Measurements from ENCODE around the gene SLIT3.

Gene SLIT3

GRCh38 chr5:168779333-168779732 lies 521.6 kb downstream of the SLIT3 start:
- no peak for TF ChIP-seq EZH2 (IDR thresholded peaks at IDR 0.05)
- no peak for TF ChIP-seq FOXP2 (optimal IDR thresholded peaks at IDR 0.05; ENCODE audit: control extremely low read depth, extremely low read length, insufficient read depth)
- TF ChIP-seq POLR2AphosphoS5 (IDR thresholded peaks at IDR 0.05; ENCODE audit: borderline replicate concordance, low read depth, low read length), result no peak
- Histone ChIP-seq H3K36me3 (ENCODE audit: insufficient read depth, low read length) (no peaks in the 10 kb centered on the region), H3K9ac (ENCODE audit: insufficient read length) (no peak overlapping the region), H3K27ac (no peak overlapping the region), H3K9me3 (ENCODE audit: low read depth, low read length) (no peaks in the 10 kb centered on the region), H3K4me3 (no peak overlapping the region)
- no peak for DNase-seq (ENCODE audit: low read depth, low spot score)

- no peak overlapping the region for H3K9ac ChIP-seq (ENCODE audit: insufficient read length)
- no peaks in the 10 kb centered on the region for H3K36me3 ChIP-seq (ENCODE audit: insufficient read depth, low read length)
- DNase-seq (ENCODE audit: low read depth, low spot score), result no peak
- H3K27ac ChIP-seq, result no peak overlapping the region
- TF ChIP-seq EZH2 (IDR thresholded peaks at IDR 0.05) (no peak), POLR2AphosphoS5 (IDR thresholded peaks at IDR 0.05; ENCODE audit: borderline replicate concordance, low read depth, low read length) (no peak), FOXP2 (optimal IDR thresholded peaks at IDR 0.05; ENCODE audit: control extremely low read depth, extremely low read length, insufficient read depth) (no peak)
- H3K9me3 ChIP-seq (ENCODE audit: low read depth, low read length), result no peaks in the 10 kb centered on the region
- H3K4me3 ChIP-seq, result no peak overlapping the region
These were observed 522.4 kb downstream of the SLIT3 start for GRCh38 chr5:168778536-168778935.

GRCh38 chr5:168777651-168778050 lies 523.3 kb downstream of the SLIT3 start:
- DNase-seq (ENCODE audit: low read depth, low spot score), result no peak
- no peak overlapping the region for H3K9ac ChIP-seq (ENCODE audit: insufficient read length)
- no peak overlapping the region for H3K27ac ChIP-seq
- H3K9me3 ChIP-seq (ENCODE audit: low read depth, low read length), result no peaks in the 10 kb centered on the region
- TF ChIP-seq EZH2 (IDR thresholded peaks at IDR 0.05), result no peak
- no peak for TF ChIP-seq POLR2AphosphoS5 (IDR thresholded peaks at IDR 0.05; ENCODE audit: borderline replicate concordance, low read depth, low read length)
- TF ChIP-seq FOXP2 (optimal IDR thresholded peaks at IDR 0.05; ENCODE audit: control extremely low read depth, extremely low read length, insufficient read depth), result no peak
- H3K4me3 ChIP-seq, result no peak overlapping the region
- no peaks in the 10 kb centered on the region for H3K36me3 ChIP-seq (ENCODE audit: insufficient read depth, low read length)

GRCh38 chr5:168776070-168776469 lies 524.9 kb downstream of the SLIT3 start:
- no peak for DNase-seq (ENCODE audit: low read depth, low spot score)
- no peak for TF ChIP-seq FOXP2 (optimal IDR thresholded peaks at IDR 0.05; ENCODE audit: control extremely low read depth, extremely low read length, insufficient read depth)
- no peak for TF ChIP-seq POLR2AphosphoS5 (IDR thresholded peaks at IDR 0.05; ENCODE audit: borderline replicate concordance, low read depth, low read length)
- no peak for TF ChIP-seq EZH2 (IDR thresholded peaks at IDR 0.05)
- Histone ChIP-seq H3K9me3 (ENCODE audit: low read depth, low read length) (no peaks in the 10 kb centered on the region), H3K4me3 (no peak overlapping the region), H3K27ac (no peak overlapping the region), H3K36me3 (ENCODE audit: insufficient read depth, low read length) (no peaks in the 10 kb centered on the region), H3K9ac (ENCODE audit: insufficient read length) (no peak overlapping the region)

GRCh38 chr5:168773226-168773625 lies 527.7 kb downstream of the SLIT3 start:
- TF ChIP-seq EZH2 (IDR thresholded peaks at IDR 0.05), result no peak
- no peak for TF ChIP-seq FOXP2 (optimal IDR thresholded peaks at IDR 0.05; ENCODE audit: control extremely low read depth, extremely low read length, insufficient read depth)
- TF ChIP-seq POLR2AphosphoS5 (IDR thresholded peaks at IDR 0.05; ENCODE audit: borderline replicate concordance, low read depth, low read length), result no peak
- Histone ChIP-seq H3K9me3 (ENCODE audit: low read depth, low read length) (no peaks in the 10 kb centered on the region), H3K36me3 (ENCODE audit: insufficient read depth, low read length) (no peaks in the 10 kb centered on the region), H3K9ac (ENCODE audit: insufficient read length) (no peak overlapping the region), H3K4me3 (no peak overlapping the region), H3K27ac (no peak overlapping the region)
- no peak for DNase-seq (ENCODE audit: low read depth, low spot score)

- H3K9ac ChIP-seq (ENCODE audit: insufficient read length), result no peak overlapping the region
- DNase-seq (ENCODE audit: low read depth, low spot score), result no peak
- no peaks in the 10 kb centered on the region for H3K36me3 ChIP-seq (ENCODE audit: insufficient read depth, low read length)
- no peak overlapping the region for H3K4me3 ChIP-seq
- TF ChIP-seq POLR2AphosphoS5 (IDR thresholded peaks at IDR 0.05; ENCODE audit: borderline replicate concordance, low read depth, low read length), result no peak
- TF ChIP-seq EZH2 (IDR thresholded peaks at IDR 0.05), result no peak
- no peaks in the 10 kb centered on the region for H3K9me3 ChIP-seq (ENCODE audit: low read depth, low read length)
- H3K27ac ChIP-seq, result no peak overlapping the region
These were observed 528.5 kb downstream of the SLIT3 start for GRCh38 chr5:168772316-168772961.

- H3K4me3 ChIP-seq, result no peak overlapping the region
- no peak for TF ChIP-seq POLR2AphosphoS5 (IDR thresholded peaks at IDR 0.05; ENCODE audit: borderline replicate concordance, low read depth, low read length)
- no peak for TF ChIP-seq FOXP2 (optimal IDR thresholded peaks at IDR 0.05; ENCODE audit: control extremely low read depth, extremely low read length, insufficient read depth)
- TF ChIP-seq EZH2 (IDR thresholded peaks at IDR 0.05), result no peak
- H3K36me3 ChIP-seq (ENCODE audit: insufficient read depth, low read length), result no peaks in the 10 kb centered on the region
- no peaks in the 10 kb centered on the region for H3K9me3 ChIP-seq (ENCODE audit: low read depth, low read length)
- no peak overlapping the region for H3K9ac ChIP-seq (ENCODE audit: insufficient read length)
- no peak overlapping the region for H3K27ac ChIP-seq
- no peak for DNase-seq (ENCODE audit: low read depth, low spot score)
These were observed 529.3 kb downstream of the SLIT3 start for GRCh38 chr5:168771678-168772077.

GRCh38 chr5:168770996-168771395 lies 529.9 kb downstream of the SLIT3 start:
- H3K36me3 ChIP-seq (ENCODE audit: insufficient read depth, low read length), result no peaks in the 10 kb centered on the region

GRCh38 chr5:168770036-168770498 lies 530.9 kb downstream of the SLIT3 start:
- no peak overlapping the region for H3K9ac ChIP-seq (ENCODE audit: insufficient read length)
- TF ChIP-seq EZH2 (IDR thresholded peaks at IDR 0.05) (no peak), POLR2AphosphoS5 (IDR thresholded peaks at IDR 0.05; ENCODE audit: borderline replicate concordance, low read depth, low read length) (no peak), FOXP2 (optimal IDR thresholded peaks at IDR 0.05; ENCODE audit: control extremely low read depth, extremely low read length, insufficient read depth) (no peak)
- H3K4me3 ChIP-seq, result no peak overlapping the region
- no peaks in the 10 kb centered on the region for H3K9me3 ChIP-seq (ENCODE audit: low read depth, low read length)
- DNase-seq (ENCODE audit: low read depth, low spot score), result no peak
- H3K36me3 ChIP-seq (ENCODE audit: insufficient read depth, low read length), result no peaks in the 10 kb centered on the region
- no peak overlapping the region for H3K27ac ChIP-seq

More at GRCh38 chr5:168770996-168771395, 529.9 kb downstream of the SLIT3 start:
- no peaks in the 10 kb centered on the region for H3K9me3 ChIP-seq (ENCODE audit: low read depth, low read length)
- no peak overlapping the region for H3K27ac ChIP-seq
- TF ChIP-seq EZH2 (IDR thresholded peaks at IDR 0.05), result no peak
- TF ChIP-seq FOXP2 (optimal IDR thresholded peaks at IDR 0.05; ENCODE audit: control extremely low read depth, extremely low read length, insufficient read depth), result no peak
- TF ChIP-seq POLR2AphosphoS5 (IDR thresholded peaks at IDR 0.05; ENCODE audit: borderline replicate concordance, low read depth, low read length), result no peak
- no peak overlapping the region for H3K4me3 ChIP-seq
- no peak for DNase-seq (ENCODE audit: low read depth, low spot score)
- H3K9ac ChIP-seq (ENCODE audit: insufficient read length), result no peak overlapping the region

Data from SK-N-MC (cell line).